ENCODE data around the gene DRC1.

DNA sequence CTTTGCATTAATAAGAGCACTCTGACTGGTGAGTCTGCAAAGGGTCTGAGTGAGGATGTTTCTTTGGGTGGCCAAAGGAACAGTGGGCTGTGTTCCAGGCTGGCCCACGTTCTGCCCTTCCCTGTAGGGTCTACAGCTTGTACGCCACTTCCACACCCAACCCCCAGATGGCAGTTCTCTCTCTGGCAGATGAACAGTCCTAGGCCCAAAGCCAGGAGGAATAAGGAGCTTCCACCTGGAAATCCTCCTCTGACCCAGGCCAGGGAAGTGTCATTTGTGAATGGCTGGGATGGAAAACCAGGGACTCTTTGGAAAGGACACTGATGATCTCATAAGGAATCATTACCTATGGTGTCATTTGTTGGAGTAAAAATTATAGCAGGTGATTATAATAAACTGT is 69.6 kb downstream of the DRC1 start:
- TF ChIP-seq, protein P1, sequence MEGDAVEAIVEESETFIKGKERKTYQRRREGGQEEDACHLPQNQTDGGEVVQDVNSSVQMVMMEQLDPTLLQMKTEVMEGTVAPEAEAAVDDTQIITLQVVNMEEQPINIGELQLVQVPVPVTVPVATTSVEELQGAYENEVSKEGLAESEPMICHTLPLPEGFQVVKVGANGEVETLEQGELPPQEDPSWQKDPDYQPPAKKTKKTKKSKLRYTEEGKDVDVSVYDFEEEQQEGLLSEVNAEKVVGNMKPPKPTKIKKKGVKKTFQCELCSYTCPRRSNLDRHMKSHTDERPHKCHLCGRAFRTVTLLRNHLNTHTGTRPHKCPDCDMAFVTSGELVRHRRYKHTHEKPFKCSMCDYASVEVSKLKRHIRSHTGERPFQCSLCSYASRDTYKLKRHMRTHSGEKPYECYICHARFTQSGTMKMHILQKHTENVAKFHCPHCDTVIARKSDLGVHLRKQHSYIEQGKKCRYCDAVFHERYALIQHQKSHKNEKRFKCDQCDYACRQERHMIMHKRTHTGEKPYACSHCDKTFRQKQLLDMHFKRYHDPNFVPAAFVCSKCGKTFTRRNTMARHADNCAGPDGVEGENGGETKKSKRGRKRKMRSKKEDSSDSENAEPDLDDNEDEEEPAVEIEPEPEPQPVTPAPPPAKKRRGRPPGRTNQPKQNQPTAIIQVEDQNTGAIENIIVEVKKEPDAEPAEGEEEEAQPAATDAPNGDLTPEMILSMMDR (conservative IDR thresholded peaks at IDR 0.05; ENCODE audit: low read depth, low read length), result 0 out of 2 replicates have a peak, but pooled peaks have one; percentile 34
- TF ChIP-seq EZH2 (IDR thresholded peaks at IDR 0.05; ENCODE audit: borderline replicate concordance, low read depth, low read length, poor library complexity, severe bottlenecking), result no peak

Data from A673 (cell line).